HG03354 (cell line): ENCODE measurements around the gene ATG16L2.
"Not testable (repeated sequence)": the region's sequence is repeated elsewhere in the genome, so short reads cannot be mapped to it uniquely, and the experiment has no call there.

ENCODE experiments used
- ATAC-seq: cut with Tn5 transposase; IDR thresholded peaks from one replicate; pipeline ENCODE4 v1.9.1; 2021; ENCODE audit warnings: mild to moderate bottlenecking; ENCODE audit not compliant: unreplicated experiment, poor library complexity, severe bottlenecking

ATG16L2 gene

DNA sequence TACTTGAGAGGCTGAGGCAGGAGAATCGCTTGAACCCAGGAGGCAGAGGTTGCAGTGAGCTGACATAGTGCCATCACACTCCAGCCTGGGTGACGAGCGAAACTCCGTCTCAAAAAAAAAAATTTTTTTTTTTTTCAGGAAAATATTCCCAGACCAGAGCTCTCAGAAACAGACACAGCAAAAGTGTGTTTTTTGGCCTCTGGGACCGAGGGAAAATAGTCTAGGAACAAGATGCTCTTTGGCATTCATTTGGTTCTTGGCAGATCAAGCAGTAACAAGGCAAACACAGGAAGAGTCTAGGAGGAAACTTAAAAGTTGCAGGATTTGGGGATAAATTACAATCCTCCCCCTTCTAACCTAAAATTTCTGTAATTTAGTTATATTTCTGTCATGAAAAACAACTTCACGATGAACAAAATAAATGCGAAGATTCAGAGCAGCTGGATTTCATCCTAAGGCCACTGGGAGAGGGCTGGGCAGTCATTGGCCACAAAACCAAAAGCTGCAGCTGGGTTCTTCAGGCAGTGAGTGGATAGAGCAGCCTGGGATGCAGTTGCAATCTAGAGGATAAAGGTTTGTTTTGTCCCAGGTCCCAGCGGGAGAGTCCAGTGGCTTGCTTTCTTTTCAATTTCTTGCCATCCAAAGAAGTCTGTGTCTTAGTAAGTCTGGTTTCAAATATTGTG, 19.7 kb downstream of the ATG16L2 start:
- ATAC-seq = no peak

DNA sequence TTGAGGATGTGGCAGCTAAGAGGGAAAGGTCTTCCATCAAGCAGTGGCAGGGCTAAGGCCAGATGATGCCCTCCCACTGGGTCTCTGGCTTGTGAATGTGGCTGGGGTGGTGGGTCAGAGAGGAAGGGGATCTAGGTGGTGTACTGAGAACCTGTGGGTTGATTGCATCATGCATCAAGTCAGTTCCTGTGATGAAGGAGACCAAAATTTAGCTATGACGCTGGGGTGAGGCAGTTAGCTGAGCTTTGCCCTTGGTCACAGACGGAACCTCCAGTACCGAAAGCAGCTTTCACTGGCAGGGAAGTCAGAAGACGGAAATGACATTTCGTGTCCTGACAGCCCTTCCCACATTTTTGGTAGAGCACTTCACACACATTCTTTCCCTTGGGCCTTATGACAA, 20.7 kb downstream of the ATG16L2 start:
- no peak for ATAC-seq

GRCh38 chr11:72836111-72836510, 21.9 kb downstream of the ATG16L2 start:
- no peak for ATAC-seq

DNA sequence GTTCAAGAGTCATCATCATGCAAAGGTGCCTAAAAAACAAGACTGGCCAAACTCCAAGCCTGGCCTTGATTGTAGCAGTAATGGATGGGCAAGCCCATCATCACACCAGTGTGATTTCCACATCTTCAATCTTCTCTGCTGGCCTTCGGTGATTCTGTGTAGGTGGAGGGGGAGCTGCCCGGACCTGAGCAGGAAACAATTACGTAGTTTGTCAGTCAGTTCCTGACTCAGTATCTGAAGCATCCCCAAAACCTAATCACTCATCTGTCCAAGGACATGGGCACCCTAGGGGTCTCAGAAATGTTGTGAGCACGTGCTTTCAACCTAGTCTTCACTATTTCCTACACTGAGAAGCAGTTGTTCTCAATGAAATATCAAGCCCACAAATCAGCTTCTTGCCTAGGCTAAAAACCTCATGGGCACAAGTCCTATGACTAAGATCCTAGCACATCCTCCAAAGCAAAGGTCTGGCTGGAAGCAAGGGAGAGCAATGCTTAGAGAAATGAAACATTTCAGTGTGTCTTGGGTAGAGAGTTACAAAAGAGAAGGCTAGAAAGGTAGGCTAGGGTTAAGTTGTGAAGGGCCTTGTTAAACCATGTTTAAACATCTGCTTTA, 24.6 kb downstream of the ATG16L2 start:
- no peak for ATAC-seq

GRCh38 chr11:72840780-72841179, 26.6 kb downstream of the ATG16L2 start:
- no peak for ATAC-seq

- ATAC-seq = no peak
These were observed 27.2 kb downstream of the ATG16L2 start for GRCh38 chr11:72841397-72841796.

GRCh38 chr11:72842126-72842525, 27.9 kb downstream of the ATG16L2 start:
- ATAC-seq = no peak

DNA sequence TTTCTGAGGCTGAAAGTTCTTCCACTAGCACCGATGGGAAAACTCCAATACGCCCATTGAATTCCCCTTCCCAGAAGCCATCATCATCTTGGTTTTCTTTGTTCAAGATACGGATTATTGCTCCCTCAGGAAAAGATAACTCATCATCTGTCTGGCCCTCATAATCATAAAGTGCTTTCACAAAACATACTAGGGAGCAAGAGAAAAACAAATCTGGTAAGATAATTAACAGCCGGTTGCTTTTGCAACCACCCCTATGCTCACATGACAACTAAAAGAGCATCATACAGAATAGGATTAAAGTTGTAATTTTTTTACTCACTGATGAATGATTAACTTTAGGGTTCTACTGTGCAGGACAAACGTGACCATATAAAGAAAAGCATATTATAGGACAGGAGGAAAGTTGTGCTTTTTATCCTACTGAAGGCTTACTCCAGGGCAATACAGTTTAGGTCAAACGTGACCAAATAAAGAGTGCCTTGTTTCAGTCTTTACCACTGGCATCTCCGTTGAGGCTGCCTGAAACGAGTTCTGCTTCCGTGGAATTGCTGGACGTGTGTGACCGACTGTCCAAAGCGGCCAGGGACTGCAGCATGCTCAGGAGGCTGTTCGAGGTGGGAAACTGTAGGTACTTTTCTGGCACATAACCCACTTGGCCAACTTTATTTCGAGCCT, 28.6 kb downstream of the ATG16L2 start:
- ATAC-seq = no peak

DNA sequence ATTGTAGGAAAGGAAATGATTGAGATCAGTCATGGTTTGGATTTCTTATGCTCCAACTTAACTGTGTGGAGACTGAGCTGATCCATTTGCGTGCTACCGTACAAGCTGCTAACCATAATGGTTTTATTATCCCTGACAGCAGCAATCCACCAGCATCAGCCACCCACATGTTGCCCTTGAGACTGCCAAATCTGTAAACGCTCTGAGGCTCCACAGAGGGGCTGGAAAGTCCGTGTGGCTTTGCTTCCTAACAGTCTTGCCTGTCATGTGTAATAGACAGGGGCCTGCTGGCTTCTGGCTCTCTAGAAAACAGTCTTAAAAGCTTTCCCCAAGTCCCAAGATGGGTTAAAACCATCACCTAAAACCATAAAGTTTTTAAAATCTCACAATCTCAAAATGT, 30.1 kb downstream of the ATG16L2 start:
- ATAC-seq = no peak

DNA sequence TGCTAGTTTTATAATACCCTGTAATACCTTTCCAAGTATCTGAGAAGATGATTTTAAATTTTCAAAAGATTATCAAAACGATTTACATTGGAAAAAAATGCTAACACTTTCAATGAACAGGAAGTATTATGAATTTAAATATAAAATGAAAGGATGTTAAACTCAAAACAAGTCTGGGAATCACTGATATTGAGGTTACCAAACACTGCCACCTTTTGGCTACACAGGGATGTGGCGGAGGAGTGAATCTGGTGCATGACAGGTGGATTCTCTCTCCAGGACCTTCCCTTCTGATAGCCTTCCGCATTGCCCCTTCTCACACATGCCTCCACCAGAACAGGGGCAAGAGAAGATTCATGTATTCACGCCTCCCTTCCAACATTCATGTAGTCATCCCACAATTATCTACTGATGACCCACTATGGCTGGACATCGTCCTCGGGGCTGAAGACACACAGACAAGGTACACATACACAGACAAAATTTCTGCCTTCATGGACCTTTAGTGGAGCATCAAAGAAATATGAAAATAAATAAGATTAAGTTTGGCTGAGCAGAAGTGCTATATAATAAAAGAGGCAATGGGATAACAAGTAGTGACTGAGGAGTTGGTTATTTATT, 34.7 kb downstream of the ATG16L2 start:
- ATAC-seq = no peak

- no peak for ATAC-seq
These were observed 36.6 kb downstream of the ATG16L2 start for GRCh38 chr11:72850832-72851231.

DNA sequence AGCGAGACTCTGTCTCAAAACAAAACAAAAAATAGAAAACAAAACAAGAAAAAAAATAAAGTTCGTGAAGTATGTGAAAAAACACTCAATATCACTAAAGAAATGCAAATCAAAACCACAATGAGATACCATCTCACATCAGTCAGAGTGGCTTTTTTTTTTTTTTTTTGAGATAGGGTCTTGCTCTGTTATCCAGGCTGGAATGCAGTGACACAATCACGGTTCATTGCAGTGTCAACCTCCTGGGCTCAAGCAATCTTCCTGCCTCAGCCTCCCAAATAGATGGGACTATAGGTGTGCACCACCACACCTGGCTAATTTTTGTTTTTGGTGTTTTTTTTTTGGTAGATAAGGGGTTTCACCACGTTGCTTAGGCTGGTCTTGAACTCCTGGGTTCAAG, 37.5 kb downstream of the ATG16L2 start:
- no peak for ATAC-seq

DNA sequence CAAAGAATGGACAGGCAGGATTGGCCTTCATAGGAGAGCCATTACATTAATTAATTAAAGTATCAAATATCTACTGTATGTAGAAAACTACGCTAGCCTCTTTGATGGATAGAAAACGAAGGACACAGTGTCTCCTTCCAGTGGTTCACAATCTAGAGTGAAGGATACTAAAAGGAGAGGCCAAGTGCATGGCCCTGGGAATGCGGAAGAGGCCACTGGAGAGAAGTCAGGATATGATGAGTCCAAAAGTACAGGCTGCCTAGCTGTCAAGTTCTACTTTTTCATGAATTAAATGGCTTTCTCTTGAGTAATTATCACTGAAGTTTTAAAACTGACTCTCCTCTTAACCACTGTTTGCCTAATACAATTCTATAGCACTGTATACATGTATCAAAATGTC, 41.9 kb downstream of the ATG16L2 start:
- no peak for ATAC-seq

GRCh38 chr11:72856551-72857345, 42.5 kb downstream of the ATG16L2 start:
- ATAC-seq = no peak

DNA sequence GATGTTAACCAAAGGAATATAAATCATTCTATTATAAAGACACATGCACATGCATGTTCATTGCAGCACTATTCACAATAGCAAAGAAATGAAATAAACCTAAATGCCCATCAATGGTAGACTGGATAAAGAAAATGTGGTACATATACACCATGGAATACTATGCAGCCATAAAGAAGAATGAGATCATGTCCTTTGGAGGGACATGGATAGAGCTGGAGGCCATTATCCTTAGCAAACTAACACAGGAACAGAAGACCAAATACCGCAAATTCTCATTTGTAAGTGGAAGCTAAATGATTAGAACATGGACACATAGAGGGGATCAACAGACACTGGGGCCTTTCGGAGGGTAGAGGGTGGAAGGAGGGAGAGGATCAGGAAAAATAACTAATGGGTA, 44.1 kb downstream of the ATG16L2 start:
- not testable (repeated sequence) for ATAC-seq

GRCh38 chr11:72859126-72859525, 44.9 kb downstream of the ATG16L2 start:
- no peak for ATAC-seq

DNA sequence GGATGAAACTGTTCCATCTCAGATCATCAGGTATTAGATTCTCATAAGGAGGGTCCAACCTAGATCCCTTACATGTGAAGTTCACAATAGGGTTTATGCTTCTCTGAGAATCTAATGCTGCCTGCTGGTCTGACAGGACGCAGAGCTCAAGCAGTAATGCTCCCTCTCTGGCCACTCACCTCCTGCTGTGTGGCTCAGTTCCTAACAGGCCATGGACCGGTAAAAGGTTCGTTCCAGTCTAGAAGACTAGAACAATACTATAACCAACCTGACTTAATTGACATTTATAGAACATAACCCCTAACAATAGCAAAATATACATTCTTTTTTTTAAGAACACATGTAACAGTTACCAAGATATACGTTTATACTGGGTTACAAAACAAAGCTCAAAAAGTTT, 45.8 kb downstream of the ATG16L2 start:
- no peak for ATAC-seq

- ATAC-seq = no peak
These were observed 46.4 kb downstream of the ATG16L2 start for GRCh38 chr11:72860592-72860991.

DNA sequence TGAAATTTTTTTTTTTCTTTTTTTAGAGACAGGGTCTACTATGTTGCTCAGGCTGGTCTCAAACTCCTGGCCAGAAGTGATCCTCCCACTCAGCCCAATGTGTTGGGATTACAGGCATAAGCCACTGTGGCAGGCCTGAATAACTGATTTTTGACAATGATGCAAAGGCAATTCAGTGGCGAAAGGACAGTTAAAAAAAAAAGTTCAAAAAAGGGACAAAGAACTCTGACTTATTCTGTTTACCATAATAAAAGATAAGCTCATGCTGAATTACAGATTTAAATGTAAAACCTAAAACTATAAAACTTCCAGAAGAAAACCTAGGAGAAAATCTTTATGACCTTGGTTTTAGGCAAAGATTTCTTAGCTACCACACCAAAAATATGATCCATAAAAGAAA, 48.9 kb downstream of the ATG16L2 start:
- no peak for ATAC-seq

DNA sequence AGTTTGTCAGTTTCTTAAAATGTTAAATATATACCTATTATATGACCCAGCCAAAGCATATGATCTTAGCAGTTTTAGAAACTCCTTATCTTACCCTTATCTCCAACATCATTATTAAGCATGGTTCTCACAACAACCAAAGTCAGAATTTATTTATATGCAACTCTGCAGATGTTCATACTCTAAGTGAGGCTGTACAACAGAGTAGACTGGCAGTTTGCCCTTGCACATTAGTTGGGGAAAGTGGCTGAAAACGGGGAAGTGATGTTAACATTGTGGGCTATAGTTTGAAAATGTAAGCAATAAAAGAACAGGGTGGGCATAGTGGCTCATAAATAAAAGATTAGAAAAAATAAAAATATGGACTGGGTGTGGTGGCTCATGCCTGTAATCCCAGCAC, 49.7 kb downstream of the ATG16L2 start:
- no peak for ATAC-seq
